ENCODE data around the gene NFATC2.
"Not testable (repeated sequence)": the region's sequence is repeated elsewhere in the genome, so short reads cannot be mapped to it uniquely, and the experiment has no call there.

NFATC2 gene

DNA sequence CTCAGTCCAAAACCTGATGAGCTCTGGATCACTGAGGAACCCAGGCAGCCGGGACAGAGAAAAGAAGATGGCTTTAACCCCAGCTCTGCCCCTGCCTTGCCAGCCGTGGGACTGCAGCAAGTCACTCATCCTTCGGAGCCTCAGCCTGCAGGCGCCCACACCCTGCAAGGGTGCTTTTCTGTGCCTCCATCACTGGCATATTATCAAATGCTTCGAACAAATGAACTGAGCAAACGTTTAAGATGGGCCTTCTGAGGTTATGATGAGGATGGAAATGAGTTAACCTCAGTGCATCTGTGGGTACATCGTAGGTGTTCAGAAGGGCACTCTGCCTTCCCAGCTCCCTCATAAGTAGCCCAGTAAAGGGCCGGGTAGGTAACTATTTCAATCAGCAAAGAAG is 79.0 kb downstream of the NFATC2 start:
- H2AFZ ChIP-seq (ENCODE audit: low read depth, low read length): no peak overlapping the region
- H3K4me2 ChIP-seq (ENCODE audit: low read length): no peak overlapping the region
- H3K9ac ChIP-seq (ENCODE audit: low read length): no peak overlapping the region
- H3K27me3 ChIP-seq (ENCODE audit: low read depth, low read length): no peaks in the 10 kb centered on the region
- peaks cover 16% of the 10 kb centered on the region for H3K79me2 ChIP-seq (ENCODE audit: low read length)
- peaks cover 38% of the 10 kb centered on the region for H3K4me1 ChIP-seq (ENCODE audit: low read length)
- no peaks in the 10 kb centered on the region for H3K9me3 ChIP-seq (ENCODE audit: insufficient read depth, low read length)
- H3K27ac ChIP-seq (ENCODE audit: low read length): 0 out of 2 replicates have a peak overlapping the region, but pooled peaks have one; percentile 4
- TF ChIP-seq CTCF (IDR thresholded peaks at IDR 0.05; ENCODE audit: low read depth, low read length) (no peak), EZH2phosphoT487 (IDR thresholded peaks at IDR 0.05; ENCODE audit: low read depth) (no peak)
- H3K4me3 ChIP-seq (ENCODE audit: low read length): no peak overlapping the region
- no peaks in the 10 kb centered on the region; the same call in 1 of the 2 replicates for H4K20me1 ChIP-seq (ENCODE audit: insufficient read depth, low read length)
- peaks cover 76% of the 10 kb centered on the region for H3K36me3 ChIP-seq (replicated peaks; ENCODE audit: low read depth, low read length)

DNA sequence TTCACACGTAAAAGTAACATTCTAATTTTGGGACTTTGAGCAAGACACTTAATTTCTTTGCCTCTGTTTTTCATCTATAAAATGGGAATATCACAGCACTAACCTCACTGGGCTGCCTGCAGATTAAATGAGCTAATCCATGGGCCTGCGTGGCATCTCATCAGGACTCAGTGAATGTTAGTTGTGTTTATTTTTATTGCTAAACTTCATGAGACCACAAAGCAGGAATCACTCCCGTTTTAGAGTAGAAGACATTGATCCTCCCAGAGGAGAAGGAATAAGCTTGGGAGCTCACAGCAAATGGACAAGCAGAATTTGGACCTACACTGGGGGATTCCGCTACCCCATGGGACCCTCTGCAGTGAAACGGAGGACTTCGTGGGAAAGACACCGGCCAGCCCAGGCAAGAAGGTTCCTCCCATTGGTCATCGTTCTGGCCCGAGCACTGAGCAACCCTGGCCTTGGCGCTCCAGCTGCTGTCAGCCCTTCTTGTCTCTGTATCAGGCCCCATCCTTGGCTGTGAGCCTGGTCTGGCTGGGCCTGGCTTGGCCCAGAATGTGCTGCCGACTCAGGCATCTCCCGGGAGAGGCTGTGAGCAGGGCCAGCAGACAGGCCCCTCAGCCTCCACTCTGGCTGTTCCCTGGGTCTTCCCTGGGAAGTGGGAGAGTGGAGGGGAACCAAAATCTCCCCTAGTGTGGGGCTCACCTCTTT is 79.8 kb downstream of the NFATC2 start:
- no peak overlapping the region for H3K4me2 ChIP-seq (ENCODE audit: low read length)
- H3K79me2 ChIP-seq (ENCODE audit: low read length): peaks cover 20% of the 10 kb centered on the region
- peaks cover 74% of the 10 kb centered on the region for H3K36me3 ChIP-seq (replicated peaks; ENCODE audit: low read depth, low read length)
- H3K9me3 ChIP-seq (ENCODE audit: insufficient read depth, low read length): no peaks in the 10 kb centered on the region
- no peak overlapping the region for H3K27ac ChIP-seq (ENCODE audit: low read length)
- no peak overlapping the region for H2AFZ ChIP-seq (ENCODE audit: low read depth, low read length)
- H4K20me1 ChIP-seq (ENCODE audit: insufficient read depth, low read length): no peaks in the 10 kb centered on the region
- no peak overlapping the region for H3K4me3 ChIP-seq (ENCODE audit: low read length)
- peaks cover 41% of the 10 kb centered on the region for H3K4me1 ChIP-seq (ENCODE audit: low read length)
- H3K9ac ChIP-seq (ENCODE audit: low read length): no peak overlapping the region
- H3K27me3 ChIP-seq (ENCODE audit: low read depth, low read length): no peaks in the 10 kb centered on the region
- TF ChIP-seq EZH2phosphoT487 (IDR thresholded peaks at IDR 0.05; ENCODE audit: low read depth): no peak
- TF ChIP-seq CTCF (IDR thresholded peaks at IDR 0.05; ENCODE audit: low read depth, low read length): no peak

GRCh38 chr20:51461846-51462245 is 80.7 kb downstream of the NFATC2 start:
- not testable (repeated sequence) for H3K9me3 ChIP-seq (ENCODE audit: insufficient read depth, low read length); H3K4me3 ChIP-seq (ENCODE audit: low read length); H2AFZ ChIP-seq (ENCODE audit: low read depth, low read length); H3K27me3 ChIP-seq (ENCODE audit: low read depth, low read length); H4K20me1 ChIP-seq (ENCODE audit: insufficient read depth, low read length)
- Histone ChIP-seq H3K9ac (ENCODE audit: low read length) (peak overlapping the region; percentile 53; the same call in 1 of the 2 replicates), H3K4me1 (ENCODE audit: low read length) (peaks cover 45% of the 10 kb centered on the region), H3K4me2 (ENCODE audit: low read length) (peak overlapping the region; percentile 40), H3K79me2 (ENCODE audit: low read length) (peaks cover 24% of the 10 kb centered on the region), H3K27ac (ENCODE audit: low read length) (peak overlapping the region; percentile 83), H3K36me3 (replicated peaks; ENCODE audit: low read depth, low read length) (peaks cover 75% of the 10 kb centered on the region)

DNA sequence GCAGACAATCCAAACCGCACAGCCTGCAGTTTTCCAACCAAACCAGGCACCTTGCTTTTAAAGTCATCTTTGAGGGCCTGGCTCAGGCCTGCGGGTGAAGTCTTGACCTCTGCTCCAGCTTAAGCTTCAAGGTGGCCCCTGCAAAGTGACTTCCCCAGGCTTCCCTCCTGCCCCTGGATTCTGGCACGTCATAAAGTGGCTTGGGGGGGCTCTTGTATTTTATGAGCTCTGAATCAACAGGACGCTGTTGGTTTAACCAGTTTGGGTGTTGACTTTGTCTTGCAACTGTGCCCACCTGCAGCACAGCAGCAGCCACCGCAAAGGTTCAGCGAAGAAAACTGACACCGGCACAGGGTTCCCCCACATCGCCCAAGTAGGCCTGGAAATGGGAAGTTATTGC is 81.2 kb downstream of the NFATC2 start:
- Histone ChIP-seq H3K27ac (ENCODE audit: low read length) (peak overlapping the region; percentile 83), H3K9me3 (ENCODE audit: insufficient read depth, low read length) (no peaks in the 10 kb centered on the region), H4K20me1 (ENCODE audit: insufficient read depth, low read length) (no peaks in the 10 kb centered on the region), H3K27me3 (ENCODE audit: low read depth, low read length) (no peaks in the 10 kb centered on the region), H3K36me3 (replicated peaks; ENCODE audit: low read depth, low read length) (peaks cover 76% of the 10 kb centered on the region), H3K4me3 (ENCODE audit: low read length) (0 out of 2 replicates have a peak overlapping the region, but pooled peaks have one; percentile 0), H2AFZ (ENCODE audit: low read depth, low read length) (no peak overlapping the region), H3K79me2 (ENCODE audit: low read length) (peaks cover 29% of the 10 kb centered on the region), H3K4me1 (ENCODE audit: low read length) (peaks cover 50% of the 10 kb centered on the region), H3K4me2 (ENCODE audit: low read length) (peak overlapping the region; percentile 40), H3K9ac (ENCODE audit: low read length) (peak overlapping the region; percentile 53)
- TF ChIP-seq CTCF (IDR thresholded peaks at IDR 0.05; ENCODE audit: low read depth, low read length) (no peak), EZH2phosphoT487 (IDR thresholded peaks at IDR 0.05; ENCODE audit: low read depth) (no peak)

Measured in OCI-LY3 (cell line).